HepG2 (cell line): ENCODE measurements around the gene PRPSAP1. TPM values are rescaled to one million over a fixed set of nuclear protein-coding genes. Genes with fewer than 3 reads are reported as not detected.

Experiments
- FOXP1 ChIP-seq, 2 experiments: fragments of 450-650 bp in 1 of 2; IDR thresholded peaks; 2 replicates each; pipeline ENCODE4 v1.6.1; 2017 to 2018; ENCODE audit warnings: antibody characterized with exemption in 1 of 2
- FUBP1 ChIP-seq: sonication (generic); formaldehyde crosslinking; IDR thresholded peaks from 2 replicates; pipeline ENCODE4 v1.5.1; 2020; ENCODE audit warnings: missing genetic modification reagents, mild to moderate bottlenecking, borderline replicate concordance
- HBP1 ChIP-seq: IDR thresholded peaks from 2 replicates; pipeline ENCODE4 v1.6.1; 2016; ENCODE audit warnings: low read depth, control low read depth
- HCFC1 ChIP-seq: fragments of 150-350 bp; IDR thresholded peaks from 2 replicates; pipeline ENCODE4 v1.6.1; 2014; ENCODE audit warnings: low read depth, low read length
- HMGA1 ChIP-seq: sonication (generic); formaldehyde crosslinking; conservative IDR thresholded peaks from 2 replicates; pipeline ENCODE4 v1.4.0; 2020; ENCODE audit warnings: missing genetic modification reagents
- HOXA7 ChIP-seq: sonication (generic); formaldehyde crosslinking; IDR thresholded peaks from 2 replicates; pipeline ENCODE4 v1.8.1; 2022; ENCODE audit warnings: mild to moderate bottlenecking, missing genetic modification reagents, moderate library complexity
- PPARG ChIP-seq: conservative IDR thresholded peaks from 2 replicates; pipeline ENCODE4 v1.6.1; 2016; ENCODE audit warnings: missing biosample characterization, missing genetic modification reagents
- SMAD9 ChIP-seq: sonication (generic); formaldehyde crosslinking; IDR thresholded peaks from 2 replicates; pipeline ENCODE4 v1.5.1; 2020; ENCODE audit warnings: mild to moderate bottlenecking, missing genetic modification reagents
- SOX13 ChIP-seq, 3 experiments: fragments of 450-650 bp in 1 of 3; sonication (generic) in 1 of 3; formaldehyde crosslinking in 1 of 3; IDR thresholded peaks in 2 of 3; conservative IDR thresholded peaks in 1 of 3; 2 replicates each; pipeline versions ENCODE4 v1.5.0 to v1.6.1; 2016 to 2020; ENCODE audit warnings: antibody characterized with exemption in 1 of 3, mild to moderate bottlenecking in 1 of 3, missing compliant biosample characterization in 1 of 3, missing genetic modification reagents in 1 of 3, moderate library complexity in 1 of 3
- ZBTB21 ChIP-seq: sonication (generic); formaldehyde crosslinking; IDR thresholded peaks from 2 replicates; pipeline ENCODE4 v1.4.0; 2020; ENCODE audit warnings: missing genetic modification reagents
- ZBTB43 ChIP-seq: sonication (generic); formaldehyde crosslinking; conservative IDR thresholded peaks from 2 replicates; pipeline ENCODE4 v1.4.0; 2020; ENCODE audit warnings: missing genetic modification reagents
- ZNF263 ChIP-seq: sonication (generic); formaldehyde crosslinking; IDR thresholded peaks from 2 replicates; pipeline ENCODE4 v1.4.0; 2020; ENCODE audit warnings: missing genetic modification reagents
- ZNF3 ChIP-seq: IDR thresholded peaks from 2 replicates; pipeline ENCODE4 v1.7.0; 2017; ENCODE audit warnings: inconsistent platforms
- ZNF331 ChIP-seq: sonication (generic); formaldehyde crosslinking; IDR thresholded peaks from 2 replicates; pipeline ENCODE4 v1.4.0; 2020; ENCODE audit warnings: missing genetic modification reagents
- ZNF44 ChIP-seq: sonication (generic); formaldehyde crosslinking; IDR thresholded peaks from 2 replicates; pipeline ENCODE4 v1.5.1; 2020; ENCODE audit warnings: mild to moderate bottlenecking, missing genetic modification reagents
- ZNF569 ChIP-seq: sonication (generic); formaldehyde crosslinking; IDR thresholded peaks from 2 replicates; pipeline ENCODE4 v1.5.0; 2020; ENCODE audit warnings: mild to moderate bottlenecking, missing genetic modification reagents, moderate library complexity, borderline replicate concordance
- ZNF839 ChIP-seq: sonication (generic); formaldehyde crosslinking; IDR thresholded peaks from 2 replicates; pipeline ENCODE4 v1.4.0; 2020; ENCODE audit warnings: missing genetic modification reagents, mild to moderate bottlenecking, borderline replicate concordance
- polyA plus RNA-seq, 8 experiments: library from polyadenylated mRNA; depleted of rRNA in 3 of 8; stranded (reverse) in 7 of 8; unstranded in 1 of 8; fragments of >200 nt; fragmentation: Illumina TruSeq in 4 of 8; extraction: Trizol in 4 of 8; gene quantifications; 2 replicates each; pipeline versions ENCODE4 v1.2.1 to v1.2.3, GENCODE V29; 2011 to 2016; ENCODE audit warnings: low read depth in 4 of 8, missing spikeins in 1 of 8, mixed read lengths in 1 of 8; ENCODE audit not compliant: insufficient read depth in 1 of 8
- total RNA-seq, 5 experiments: library from RNA; depleted of rRNA; stranded (reverse); fragments of >200 nt; fragmentation: Illumina TruSeq; extraction: Trizol; gene quantifications; 2 replicates each; pipeline ENCODE4 v1.2.3, GENCODE V29; 2016; ENCODE audit warnings: low read depth in 1 of 5
- TF ChIP-seq, protein P1 (sequence below): sonication (generic); formaldehyde crosslinking; IDR thresholded peaks from 2 replicates; pipeline ENCODE4 v1.8.0; 2022; ENCODE audit warnings: missing genetic modification reagents, mild to moderate bottlenecking, inconsistent platforms, borderline replicate concordance
- TF ChIP-seq, protein P2 (sequence below): sonication (generic); formaldehyde crosslinking; conservative IDR thresholded peaks from 2 replicates; pipeline ENCODE4 v1.8.0; 2022; ENCODE audit warnings: missing genetic modification reagents

PRPSAP1 gene
- total and polyA plus RNA-seq, 2 of the 13 experiments (the other 11 are each of a cell fraction or from before 2014, with no cell fraction given) = 91.1 to 314 TPM

DNA sequence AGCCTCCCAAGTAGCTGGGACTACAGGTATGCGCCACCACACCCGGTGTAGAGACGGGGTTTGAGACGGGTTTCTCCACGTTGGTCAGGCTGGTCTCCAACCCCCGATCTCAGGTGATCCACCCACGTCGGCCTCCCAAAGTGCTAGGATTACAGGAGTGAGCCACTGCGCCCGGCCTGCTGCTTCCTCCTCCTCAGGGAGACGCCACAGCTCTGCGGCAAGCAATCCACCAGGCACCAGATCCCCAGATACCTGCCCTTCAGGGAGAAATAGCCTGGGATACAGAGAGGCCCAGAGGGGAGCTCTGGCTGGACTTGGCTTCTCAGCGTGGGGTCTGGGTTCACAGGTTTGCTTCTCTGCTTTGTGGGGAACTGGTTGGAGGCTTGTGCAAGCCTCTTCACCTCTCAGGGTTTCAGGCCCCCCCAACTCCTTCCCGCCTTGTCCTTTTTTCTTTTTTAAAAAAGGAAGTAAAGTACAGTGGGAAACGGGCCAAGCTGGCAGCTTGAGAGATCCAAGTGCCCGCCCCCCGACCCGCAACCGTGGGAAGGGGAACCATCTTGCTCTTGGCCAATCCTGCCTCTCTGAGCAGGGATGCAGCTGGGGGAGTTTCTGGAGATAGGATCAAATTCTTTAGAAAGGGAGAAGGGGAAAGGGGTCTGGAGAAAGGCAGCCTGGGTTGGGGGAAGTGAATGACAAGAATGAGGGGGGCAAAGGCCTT, 28.1 kb upstream of the PRPSAP1 start (continued):
- TF ChIP-seq HBP1 (CRISPR knock-in tag) (no peak), ZBTB21 (CRISPR knock-in tag) (no peak), HCFC1 (no peak), FOXP1 (IDR thresholded peaks at IDR 0.05) (no peak), FOXP1 (CRISPR knock-in tag; IDR thresholded peaks at IDR 0.05) (no peak), HMGA1 (CRISPR knock-in tag) (no peak), ZBTB43 (0 out of 2 replicates have a peak, but pooled peaks have one; percentile 0), ZNF839 (CRISPR knock-in tag) (no peak), PPARG (CRISPR knock-in tag) (no peak), FUBP1 (CRISPR knock-in tag) (no peak), ZNF569 (CRISPR knock-in tag) (no peak), ZNF3 (CRISPR knock-in tag) (no peak), SOX13 (IDR thresholded peaks at IDR 0.05) (no peak), SOX13 (CRISPR knock-in tag; conservative IDR thresholded peaks at IDR 0.05 in 1 of 2, IDR thresholded peaks at IDR 0.05 in 1 of 2) (no peak), SMAD9 (CRISPR knock-in tag) (no peak), ZNF44 (CRISPR knock-in tag) (no peak), HOXA7 (CRISPR knock-in tag) (no peak), ZNF263 (CRISPR knock-in tag) (no peak), ZNF331 (CRISPR knock-in tag) (no peak)
- TF ChIP-seq, protein P1, sequence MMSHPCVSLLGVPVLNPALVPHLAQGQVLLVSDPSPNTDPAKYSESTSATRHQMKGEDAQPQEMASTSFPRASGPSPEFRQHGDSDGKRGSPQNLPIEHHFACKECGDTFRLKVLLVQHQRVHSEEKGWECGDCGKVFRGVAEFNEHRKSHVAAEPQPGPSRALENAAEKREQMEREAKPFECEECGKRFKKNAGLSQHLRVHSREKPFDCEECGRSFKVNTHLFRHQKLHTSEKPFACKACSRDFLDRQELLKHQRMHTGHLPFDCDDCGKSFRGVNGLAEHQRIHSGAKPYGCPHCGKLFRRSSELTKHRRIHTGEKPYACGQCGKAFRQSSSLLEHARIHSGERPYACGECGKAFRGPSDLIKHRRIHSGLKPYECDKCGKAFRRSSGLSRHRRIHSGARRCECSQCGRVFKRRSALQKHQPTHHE (CRISPR knock-in tag) = no peak
- TF ChIP-seq, protein P2, sequence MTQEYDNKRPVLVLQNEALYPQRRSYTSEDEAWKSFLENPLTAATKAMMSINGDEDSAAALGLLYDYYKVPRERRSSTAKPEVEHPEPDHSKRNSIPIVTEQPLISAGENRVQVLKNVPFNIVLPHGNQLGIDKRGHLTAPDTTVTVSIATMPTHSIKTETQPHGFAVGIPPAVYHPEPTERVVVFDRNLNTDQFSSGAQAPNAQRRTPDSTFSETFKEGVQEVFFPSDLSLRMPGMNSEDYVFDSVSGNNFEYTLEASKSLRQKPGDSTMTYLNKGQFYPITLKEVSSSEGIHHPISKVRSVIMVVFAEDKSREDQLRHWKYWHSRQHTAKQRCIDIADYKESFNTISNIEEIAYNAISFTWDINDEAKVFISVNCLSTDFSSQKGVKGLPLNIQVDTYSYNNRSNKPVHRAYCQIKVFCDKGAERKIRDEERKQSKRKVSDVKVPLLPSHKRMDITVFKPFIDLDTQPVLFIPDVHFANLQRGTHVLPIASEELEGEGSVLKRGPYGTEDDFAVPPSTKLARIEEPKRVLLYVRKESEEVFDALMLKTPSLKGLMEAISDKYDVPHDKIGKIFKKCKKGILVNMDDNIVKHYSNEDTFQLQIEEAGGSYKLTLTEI (CRISPR knock-in tag) = no peak
